OCI-LY1 (cell line): ENCODE data around the gene ANTXR1.

Experiments
- H2AFZ ChIP-seq: fragments of 200-600 bp; sonication (generic), shearing (Covaris generic); 2 replicates; pipeline ENCODE4 v1.6.0; 2014; ENCODE audit warnings: antibody characterized with exemption, mild to moderate bottlenecking, low read length
- H3F3A ChIP-seq: fragments of 200-600 bp; sonication (generic), shearing (Covaris generic); 2 replicates; pipeline ENCODE4 v1.6.0; 2014; ENCODE audit warnings: mild to moderate bottlenecking, antibody characterized with exemption, low read length, moderate library complexity; ENCODE audit not compliant: insufficient read depth
- H3K27ac ChIP-seq: fragments of 200-600 bp; sonication (generic); 2 replicates; pipeline ENCODE4 v1.5.1; 2014; ENCODE audit warnings: low read length, mixed run types, mild to moderate bottlenecking, low read depth; ENCODE audit not compliant: poor library complexity, severe bottlenecking
- H3K27me3 ChIP-seq: fragments of 200-600 bp; sonication (generic); 2 replicates; pipeline ENCODE4 v1.6.0; 2014; ENCODE audit warnings: antibody characterized with exemption, mild to moderate bottlenecking, low read length, moderate library complexity; ENCODE audit not compliant: insufficient read depth
- H3K36me3 ChIP-seq: fragments of 200-600 bp; sonication (generic); 2 replicates; pipeline ENCODE4 v1.6.1; 2014; ENCODE audit warnings: mild to moderate bottlenecking, antibody characterized with exemption, low read length, moderate library complexity, mixed read lengths; ENCODE audit not compliant: insufficient read depth
- H3K4me1 ChIP-seq: fragments of 200-600 bp; sonication (generic); 2 replicates; pipeline ENCODE4 v1.5.1; 2014; ENCODE audit warnings: mild to moderate bottlenecking, low read length, moderate library complexity; ENCODE audit not compliant: insufficient read depth, severe bottlenecking
- H3K4me2 ChIP-seq: fragments of 200-600 bp; sonication (generic), shearing (Covaris generic); 2 replicates; pipeline ENCODE4 v1.6.1; 2014; ENCODE audit warnings: low read length
- H3K4me3 ChIP-seq: fragments of 200-600 bp; sonication (generic); 2 replicates; pipeline ENCODE4 v1.5.1; 2014; ENCODE audit warnings: low read length, low read depth, mild to moderate bottlenecking, mixed read lengths; ENCODE audit not compliant: poor library complexity, severe bottlenecking
- H3K79me2 ChIP-seq: fragments of 200-600 bp; shearing (Covaris generic); 2 replicates; pipeline ENCODE4 v1.6.1; 2016; ENCODE audit warnings: mixed run types, low read length, mixed read lengths; ENCODE audit not compliant: insufficient read depth
- H3K9ac ChIP-seq: fragments of 200-600 bp; sonication (generic), shearing (Covaris generic); 2 replicates; pipeline ENCODE4 v1.6.1; 2014; ENCODE audit warnings: mild to moderate bottlenecking, low read length, mixed read lengths
- H3K9me2 ChIP-seq: fragments of 200-600 bp; sonication (generic), shearing (Covaris generic); 2 replicates; pipeline ENCODE4 v1.6.1; 2014; ENCODE audit warnings: low read depth, mild to moderate bottlenecking, low read length, mixed read lengths
- H3K9me3 ChIP-seq: fragments of 200-600 bp; shearing (Covaris generic); 2 replicates; pipeline ENCODE4 v1.6.1; 2014; ENCODE audit warnings: low read length, mixed read lengths
- H4K20me1 ChIP-seq: fragments of 200-600 bp; sonication (generic), shearing (Covaris generic); 2 replicates; pipeline ENCODE4 v1.6.0; 2016; ENCODE audit warnings: mild to moderate bottlenecking, low read length; ENCODE audit not compliant: insufficient read depth
- EZH2 ChIP-seq: fragments of 200-600 bp; sonication (generic), shearing (Covaris generic); IDR thresholded peaks from 2 replicates; pipeline ENCODE4 v1.8.0; 2017; ENCODE audit warnings: borderline replicate concordance, mixed run types, mild to moderate bottlenecking, antibody characterized with exemption, low read length, moderate library complexity, mixed read lengths
- TF ChIP-seq, protein P1 (sequence below): fragments of 200-600 bp; sonication (generic), shearing (Covaris generic); IDR thresholded peaks from 2 replicates; pipeline ENCODE4 v1.5.1; 2017; ENCODE audit warnings: mild to moderate bottlenecking, antibody characterized with exemption, low read length, moderate library complexity, mixed read lengths

Gene ANTXR1

DNA sequence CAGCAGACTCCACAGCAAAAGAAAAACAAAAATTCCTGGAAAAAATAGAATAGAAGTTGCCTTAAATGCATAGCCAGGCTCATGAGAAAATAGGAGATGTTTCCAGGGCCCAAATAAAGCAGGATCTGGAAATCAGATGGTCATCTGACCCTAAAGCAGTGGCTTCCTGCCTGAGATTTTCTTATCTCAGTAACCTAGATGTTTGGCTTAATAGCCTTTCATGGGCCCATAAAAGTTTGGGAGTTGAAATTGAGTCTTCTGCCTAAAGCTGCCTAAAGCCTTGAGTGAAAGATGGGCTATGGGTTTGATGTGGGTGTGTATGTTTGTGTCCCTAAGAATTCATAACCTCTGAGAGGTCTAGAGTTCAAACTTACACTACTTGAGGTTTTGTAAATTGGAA is 149.1 kb downstream of the ANTXR1 start:
- H3K79me2 ChIP-seq, result no peaks in the 10 kb centered on the region
- H3K4me1 ChIP-seq, result peaks cover 5% of the 10 kb centered on the region
- H3K4me2 ChIP-seq, result no peak overlapping the region
- no peak overlapping the region for H3K27ac ChIP-seq
- H3K9me2 ChIP-seq, result no peaks in the 10 kb centered on the region
- H2AFZ ChIP-seq, result no peak overlapping the region
- H3K4me3 ChIP-seq, result no peak overlapping the region
- peaks cover 4% of the 10 kb centered on the region; the same call in 1 of the 2 replicates for H3K27me3 ChIP-seq
- no peak overlapping the region for H3K9ac ChIP-seq
- H3F3A ChIP-seq, result no peaks in the 10 kb centered on the region
- no peaks in the 10 kb centered on the region for H4K20me1 ChIP-seq
- no peaks in the 10 kb centered on the region for H3K9me3 ChIP-seq
- no peaks in the 10 kb centered on the region for H3K36me3 ChIP-seq
- TF ChIP-seq, protein P1, sequence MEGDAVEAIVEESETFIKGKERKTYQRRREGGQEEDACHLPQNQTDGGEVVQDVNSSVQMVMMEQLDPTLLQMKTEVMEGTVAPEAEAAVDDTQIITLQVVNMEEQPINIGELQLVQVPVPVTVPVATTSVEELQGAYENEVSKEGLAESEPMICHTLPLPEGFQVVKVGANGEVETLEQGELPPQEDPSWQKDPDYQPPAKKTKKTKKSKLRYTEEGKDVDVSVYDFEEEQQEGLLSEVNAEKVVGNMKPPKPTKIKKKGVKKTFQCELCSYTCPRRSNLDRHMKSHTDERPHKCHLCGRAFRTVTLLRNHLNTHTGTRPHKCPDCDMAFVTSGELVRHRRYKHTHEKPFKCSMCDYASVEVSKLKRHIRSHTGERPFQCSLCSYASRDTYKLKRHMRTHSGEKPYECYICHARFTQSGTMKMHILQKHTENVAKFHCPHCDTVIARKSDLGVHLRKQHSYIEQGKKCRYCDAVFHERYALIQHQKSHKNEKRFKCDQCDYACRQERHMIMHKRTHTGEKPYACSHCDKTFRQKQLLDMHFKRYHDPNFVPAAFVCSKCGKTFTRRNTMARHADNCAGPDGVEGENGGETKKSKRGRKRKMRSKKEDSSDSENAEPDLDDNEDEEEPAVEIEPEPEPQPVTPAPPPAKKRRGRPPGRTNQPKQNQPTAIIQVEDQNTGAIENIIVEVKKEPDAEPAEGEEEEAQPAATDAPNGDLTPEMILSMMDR, result no peak
- no peak for TF ChIP-seq EZH2

DNA sequence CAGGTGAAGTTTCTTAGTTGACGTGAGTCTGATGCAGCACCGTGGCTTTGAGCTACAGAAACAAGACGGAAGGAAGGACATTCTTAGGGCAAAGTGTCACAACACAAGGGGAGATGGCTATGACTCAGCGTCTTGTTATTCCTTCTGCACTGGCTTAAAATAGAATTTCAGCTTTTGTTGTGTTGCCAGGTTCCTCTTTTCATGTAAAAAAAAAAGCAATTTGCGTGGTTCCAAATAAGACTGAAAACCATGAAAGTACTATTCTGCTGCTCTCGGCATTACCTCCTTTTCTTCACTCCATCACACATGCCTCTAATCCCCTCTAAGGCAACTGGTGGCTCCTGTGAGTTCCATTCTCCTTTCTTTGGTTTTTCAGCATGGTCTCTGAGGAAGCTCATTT is 150.1 kb downstream of the ANTXR1 start:
- Histone ChIP-seq H3K4me1 (peaks cover 5% of the 10 kb centered on the region), H2AFZ (no peak overlapping the region), H3K79me2 (no peaks in the 10 kb centered on the region), H3K4me2 (no peak overlapping the region), H3K9me3 (no peaks in the 10 kb centered on the region), H3F3A (no peaks in the 10 kb centered on the region), H3K36me3 (no peaks in the 10 kb centered on the region), H3K27me3 (peaks cover 4% of the 10 kb centered on the region; the same call in 1 of the 2 replicates), H3K9me2 (no peaks in the 10 kb centered on the region), H4K20me1 (no peaks in the 10 kb centered on the region), H3K9ac (no peak overlapping the region), H3K4me3 (no peak overlapping the region), H3K27ac (no peak overlapping the region)
- TF ChIP-seq, protein P1, result no peak
- no peak for TF ChIP-seq EZH2

DNA sequence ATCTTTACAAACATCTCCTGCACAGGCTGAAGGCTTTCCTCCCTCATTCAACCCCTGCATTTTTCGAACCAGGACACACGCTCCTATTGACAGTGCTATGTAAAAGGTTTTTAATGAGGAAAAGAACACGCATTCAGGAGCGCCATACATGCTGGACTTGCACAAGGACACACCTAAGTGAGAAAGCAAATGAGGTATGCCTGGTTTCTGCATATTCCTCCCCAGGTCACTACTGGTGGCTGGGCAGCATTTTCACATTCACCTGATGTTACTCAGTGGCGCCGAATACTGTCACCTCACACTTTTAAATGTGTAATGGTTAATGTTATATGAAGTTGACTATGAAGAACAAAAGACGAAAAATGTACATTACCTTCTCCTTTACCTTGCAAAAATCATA is 150.6 kb downstream of the ANTXR1 start:
- H3K4me3 ChIP-seq, result no peak overlapping the region

More for the DNA sequence above, 150.6 kb downstream of the ANTXR1 start:
- Histone ChIP-seq H3F3A (no peaks in the 10 kb centered on the region), H4K20me1 (no peaks in the 10 kb centered on the region), H2AFZ (no peak overlapping the region), H3K9me2 (no peaks in the 10 kb centered on the region), H3K27ac (no peak overlapping the region), H3K4me1 (peaks cover 5% of the 10 kb centered on the region), H3K9ac (no peak overlapping the region), H3K79me2 (no peaks in the 10 kb centered on the region), H3K36me3 (no peaks in the 10 kb centered on the region), H3K4me2 (no peak overlapping the region), H3K27me3 (peaks cover 4% of the 10 kb centered on the region; the same call in 1 of the 2 replicates), H3K9me3 (no peaks in the 10 kb centered on the region)
- TF ChIP-seq, protein P1, result no peak
- no peak for TF ChIP-seq EZH2
